HPDE6-E6E7 (cell line): ENCODE results near the gene CEP63.
"Not testable (repeated sequence)": the region's sequence is repeated elsewhere in the genome, so short reads cannot be mapped to it uniquely, and the experiment has no call there.

ENCODE experiments used
- DNase-seq: peaks from one replicate; pipeline ENCODE4 v3.0.0; 2011; ENCODE audit warnings: missing footprints; ENCODE audit errors: extremely low spot score

Gene CEP63

GRCh38 chr3:134516905-134517304 lies 31.0 kb downstream of the CEP63 start:
- DNase-seq, result no peak

DNA sequence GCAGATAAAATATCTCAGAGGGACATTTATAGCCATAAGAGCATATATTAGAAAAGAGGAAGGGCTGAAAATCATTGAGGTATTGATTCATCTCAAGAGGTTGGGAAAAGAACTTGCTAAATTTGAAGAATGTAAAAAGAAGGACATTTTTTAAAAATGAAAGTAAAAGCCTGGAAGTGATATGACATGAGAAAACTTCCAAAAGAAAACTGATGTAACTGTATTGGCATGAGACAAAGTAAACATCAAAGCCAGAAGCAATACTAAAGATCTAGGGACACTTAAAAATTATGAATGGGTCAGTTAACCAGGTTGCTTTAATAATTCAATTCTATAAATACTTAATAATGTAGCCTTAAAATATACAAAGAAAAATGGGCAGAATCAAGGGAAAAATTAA lies 31.9 kb downstream of the CEP63 start:
- no peak for DNase-seq

DNA sequence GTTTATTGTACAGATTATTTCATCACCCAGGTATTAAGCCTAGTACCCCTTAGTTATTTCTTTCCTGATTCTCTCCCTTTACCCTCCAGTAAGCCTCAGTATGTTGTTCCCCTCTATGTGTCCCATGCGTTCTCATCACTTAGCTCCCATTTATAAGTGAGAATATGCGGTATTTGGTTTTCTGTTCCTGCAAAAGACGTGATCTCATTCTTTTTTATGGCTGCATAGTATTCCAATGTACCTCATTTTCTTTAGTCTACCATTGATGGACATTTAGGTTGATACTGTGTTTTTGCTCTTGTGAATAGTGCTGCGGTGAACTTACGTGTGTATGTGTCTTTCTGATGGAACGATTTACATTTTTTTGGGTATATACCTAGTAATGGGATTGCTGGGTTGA lies 36.7 kb downstream of the CEP63 start:
- no peak for DNase-seq

GRCh38 chr3:134525293-134525692 lies 39.4 kb downstream of the CEP63 start:
- DNase-seq, result no peak

- DNase-seq, result no peak
Measured at GRCh38 chr3:134526319-134526718, 40.5 kb downstream of the CEP63 start.

DNA sequence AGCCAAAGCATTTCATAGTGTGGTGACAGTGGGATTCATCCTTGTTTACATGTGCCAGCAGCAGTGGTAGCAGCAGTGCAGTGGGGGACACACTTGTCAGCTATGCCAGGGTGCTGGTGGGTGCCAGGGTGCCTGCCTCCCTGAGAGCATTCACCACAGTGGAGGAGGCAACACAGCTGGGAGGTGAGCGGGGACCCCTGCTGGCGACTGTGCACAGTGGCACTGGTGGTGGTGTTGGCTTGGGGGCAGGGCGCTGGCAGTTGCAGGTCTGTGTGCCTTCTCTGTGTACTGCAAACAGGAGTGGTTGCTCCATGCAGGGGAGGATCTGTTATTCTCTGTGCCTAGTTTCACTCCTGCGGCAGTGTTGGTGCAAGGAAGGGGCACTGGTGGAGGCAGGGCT lies 41.2 kb downstream of the CEP63 start:
- DNase-seq, result no peak

DNA sequence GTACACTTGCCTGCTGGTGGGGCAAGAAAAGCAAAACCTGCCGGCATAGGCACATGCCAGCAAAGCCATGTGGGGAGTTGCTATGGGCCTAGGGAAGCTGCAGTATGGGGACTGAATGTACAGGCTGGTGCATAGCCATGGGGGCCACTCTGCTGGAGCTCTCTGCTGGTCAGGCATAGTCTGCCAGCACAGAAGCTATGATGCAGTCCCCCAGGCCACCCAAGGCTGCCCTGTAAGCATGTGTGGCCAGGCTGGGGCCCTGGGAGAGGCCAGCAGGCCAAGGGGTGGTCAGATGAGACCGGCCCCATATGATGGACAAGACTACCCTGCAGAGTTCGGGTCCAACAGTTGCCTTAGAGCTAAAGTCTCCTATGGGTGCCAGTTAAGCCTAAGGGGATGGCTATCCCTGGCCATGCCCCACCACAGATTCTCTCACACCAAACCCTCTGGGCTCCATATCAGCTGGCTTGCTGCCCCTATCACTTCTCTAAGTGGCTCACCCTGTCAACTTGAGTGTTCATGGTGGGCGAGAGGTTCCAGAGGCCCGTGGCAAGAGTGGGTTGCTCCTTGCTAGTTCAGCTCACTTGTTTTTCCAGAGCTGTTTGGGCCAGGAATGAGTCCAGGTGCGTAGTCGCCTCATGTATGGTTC lies 41.8 kb downstream of the CEP63 start:
- DNase-seq, result no peak

DNA sequence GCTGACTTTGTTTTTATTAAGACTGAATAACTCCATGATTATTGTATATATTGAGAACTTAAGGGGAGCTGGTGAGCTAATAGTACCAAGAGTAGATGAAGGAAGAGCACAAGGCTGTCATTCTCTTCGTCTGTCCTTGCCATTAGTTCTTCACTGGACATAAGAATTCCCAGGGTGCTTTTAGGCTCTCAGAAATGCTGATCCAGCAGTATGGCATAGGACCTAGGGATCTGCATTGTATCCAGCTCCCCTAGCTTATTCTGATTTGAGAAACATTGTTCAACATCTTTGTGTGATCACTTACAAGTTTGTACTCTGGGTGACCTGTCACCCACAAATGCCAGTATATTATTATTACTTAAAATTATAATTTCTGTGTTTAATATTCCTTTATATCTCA lies 47.6 kb downstream of the CEP63 start:
- DNase-seq, result no peak

- DNase-seq, result no peak
Measured at GRCh38 chr3:134535186-134535970, 49.5 kb downstream of the CEP63 start.

DNA sequence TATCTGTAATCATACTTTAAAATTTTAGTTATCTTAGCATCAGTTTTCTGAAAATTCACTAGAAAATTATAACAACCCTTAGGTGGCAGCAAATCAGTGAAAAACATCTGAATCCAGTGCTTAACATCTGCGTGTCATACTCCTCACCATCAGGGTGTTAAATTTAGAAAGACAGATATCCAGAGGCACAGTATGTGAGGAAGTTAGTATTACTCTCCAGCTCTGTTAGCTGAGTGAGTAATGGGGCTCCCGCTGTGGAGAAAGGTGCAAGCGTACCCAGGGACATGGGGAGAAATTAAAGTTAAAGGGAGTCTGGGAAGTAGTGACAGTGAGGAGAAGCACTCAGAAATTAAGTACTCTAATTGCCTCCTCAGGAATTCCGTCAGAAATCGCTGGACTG lies 50.9 kb downstream of the CEP63 start:
- DNase-seq, result no peak

DNA sequence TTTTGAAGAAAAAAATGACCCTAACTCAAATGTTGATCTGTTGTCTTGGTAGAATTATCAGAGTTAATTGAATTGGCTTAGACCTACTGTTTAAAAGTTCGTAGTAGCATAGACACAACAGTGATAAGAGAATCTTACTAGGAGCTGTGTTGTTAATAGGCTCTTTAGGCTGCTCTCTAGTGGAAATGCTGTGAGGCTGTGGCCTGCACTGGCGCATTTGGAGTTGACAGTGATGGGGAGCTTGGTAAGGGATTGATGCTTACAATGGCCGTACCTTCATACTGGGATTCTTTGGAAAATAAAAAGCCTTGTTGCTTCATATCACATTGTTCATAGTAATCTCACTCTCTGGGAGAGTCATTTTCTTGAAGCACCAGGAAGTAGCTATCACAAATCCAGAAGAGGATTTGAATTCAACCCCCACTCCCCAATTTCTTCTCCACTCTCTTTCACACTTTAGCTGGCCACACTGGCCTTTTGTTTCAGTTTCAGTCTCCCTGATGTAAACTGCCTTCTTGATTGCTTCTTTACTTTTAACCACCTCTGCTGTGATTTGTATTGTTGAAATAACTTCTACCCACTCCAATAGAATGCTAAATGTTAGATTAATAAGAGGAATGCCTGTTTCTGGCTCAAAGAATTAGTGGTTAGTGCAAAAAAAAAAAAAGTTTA lies 56.6 kb downstream of the CEP63 start:
- no peak for DNase-seq

DNA sequence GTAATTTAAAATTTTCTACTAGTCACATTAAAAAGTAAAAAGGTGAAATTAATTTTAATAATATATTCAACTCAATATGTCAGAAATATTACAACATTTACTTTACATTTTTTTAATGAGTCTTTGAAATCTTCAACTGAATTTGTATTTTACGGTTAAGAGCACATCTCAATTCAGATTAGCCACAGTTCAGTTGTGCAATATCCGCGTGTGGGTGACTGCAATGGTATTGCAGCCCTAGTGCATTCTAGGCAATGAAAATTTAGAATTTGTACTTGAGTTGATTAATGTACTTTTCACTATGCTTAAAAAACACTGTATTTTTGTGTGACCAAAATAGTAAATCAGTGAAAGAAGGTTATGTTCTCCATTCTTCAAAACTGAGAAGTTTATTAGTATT lies 57.3 kb downstream of the CEP63 start:
- no peak for DNase-seq

DNA sequence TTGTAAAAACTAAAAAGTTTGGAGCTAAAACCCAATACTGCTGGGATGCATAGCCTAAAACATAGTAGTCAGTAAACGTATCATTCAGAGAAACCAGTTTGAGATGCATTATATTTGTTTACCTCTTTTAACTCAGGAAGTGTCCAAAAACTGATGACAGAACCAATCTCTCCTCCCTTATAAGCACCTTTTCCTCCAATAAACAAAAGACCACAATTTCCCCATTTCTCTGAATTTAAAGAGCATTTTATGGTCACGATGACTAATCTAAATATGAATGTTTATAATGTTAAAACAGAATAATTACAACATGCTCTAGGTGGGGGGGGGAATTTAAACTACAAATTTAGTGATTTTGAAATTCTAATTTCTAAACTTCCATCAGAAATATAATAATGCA lies 58.5 kb downstream of the CEP63 start:
- DNase-seq, result no peak

DNA sequence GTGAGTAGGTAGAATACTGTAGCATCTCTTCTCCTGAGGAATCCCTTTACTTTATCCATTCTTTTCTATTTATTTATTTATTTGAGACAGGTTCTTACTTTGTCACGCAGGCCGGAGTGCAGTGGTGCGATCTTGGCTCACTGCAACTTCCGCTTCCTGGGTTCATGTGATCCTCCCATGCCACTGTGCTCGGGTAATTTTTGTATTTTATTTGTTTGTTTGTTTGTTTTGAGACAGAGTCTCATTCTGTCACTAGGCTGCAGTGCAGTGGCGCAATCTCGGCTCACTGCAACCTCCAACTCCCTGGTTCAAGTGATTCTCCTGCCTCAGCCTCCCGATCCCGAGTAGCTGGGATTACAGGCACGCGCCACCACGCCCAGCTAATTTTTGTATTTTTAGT lies 58.9 kb downstream of the CEP63 start:
- not testable (repeated sequence) for DNase-seq

DNA sequence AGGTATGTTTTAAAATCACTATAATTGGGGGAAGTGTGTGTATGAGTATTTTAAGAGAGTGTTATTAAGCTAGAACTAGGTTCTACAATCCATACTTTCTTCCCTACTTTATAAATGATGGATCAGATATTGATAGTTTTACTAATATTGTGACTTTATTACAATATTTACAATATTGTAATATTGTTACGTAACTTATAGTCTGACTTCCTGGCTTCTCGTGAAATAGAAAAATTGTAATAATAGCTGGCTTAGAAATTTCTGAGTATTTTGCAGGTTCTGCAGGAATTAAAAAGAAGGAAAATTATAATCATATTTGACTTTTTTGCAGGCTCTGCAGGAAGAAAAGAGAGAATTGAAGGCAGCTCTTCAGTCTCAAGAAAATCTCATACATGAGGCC lies 60.0 kb downstream of the CEP63 start:
- no peak for DNase-seq

DNA sequence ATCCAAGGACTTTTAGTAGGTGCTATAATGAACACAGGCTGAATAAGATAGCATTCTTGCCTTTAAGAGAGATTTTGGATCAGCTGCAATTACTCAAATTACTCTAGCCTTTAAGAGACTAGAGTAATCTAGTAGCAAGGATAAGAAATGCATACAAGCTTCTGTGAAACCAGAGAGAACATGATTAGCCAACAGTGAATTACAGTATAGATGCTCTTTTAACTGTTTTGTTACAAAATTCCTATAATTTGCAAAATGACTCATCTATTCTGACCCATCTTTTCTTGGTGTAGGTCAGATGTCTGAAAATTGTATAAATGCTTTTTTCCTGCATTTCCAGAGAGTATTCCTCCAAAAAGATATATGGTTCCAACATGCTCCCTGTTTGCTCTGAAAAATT lies 66.9 kb downstream of the CEP63 start:
- DNase-seq, result no peak

GRCh38 chr3:134559591-134559990 lies 73.7 kb downstream of the CEP63 start:
- no peak for DNase-seq

DNA sequence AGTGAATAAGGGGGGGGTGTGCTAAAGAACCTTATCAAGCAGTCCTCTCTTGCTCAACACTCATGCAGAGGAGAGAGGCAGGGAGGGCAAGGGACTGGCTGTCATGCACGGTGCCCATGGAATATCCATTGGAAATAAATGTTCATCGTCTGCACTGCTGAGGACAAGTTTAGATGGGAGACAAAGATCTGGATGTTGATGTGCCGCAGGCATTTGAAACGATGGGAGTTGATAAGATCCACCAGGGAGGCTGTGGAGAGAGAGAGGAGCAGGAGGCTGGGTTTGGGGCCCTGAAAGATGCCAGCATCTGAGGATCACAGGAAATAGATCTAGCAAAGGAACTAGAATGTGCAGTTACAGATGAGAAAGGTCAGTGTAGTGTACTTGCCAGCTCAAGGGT lies 76.2 kb downstream of the CEP63 start:
- no peak for DNase-seq

- DNase-seq, result peak; percentile 15
Measured at GRCh38 chr3:134563601-134564000, 77.7 kb downstream of the CEP63 start.

GRCh38 chr3:134564991-134565390 lies 79.1 kb downstream of the CEP63 start:
- no peak for DNase-seq

- no peak for DNase-seq
Measured at GRCh38 chr3:134567605-134568004, 81.7 kb downstream of the CEP63 start.

GRCh38 chr3:134568790-134569189 lies 82.9 kb downstream of the CEP63 start:
- no peak for DNase-seq

- DNase-seq, result not testable (repeated sequence)
Measured at GRCh38 chr3:134569899-134570298, 84.0 kb downstream of the CEP63 start.
